Activated naive CD8-positive, alpha-beta T cell treated with anti-CD3 and anti-CD28 coated beads for 36 hours (primary cell): ENCODE results near the gene ASAP2. TPM values are rescaled to one million over a fixed set of nuclear protein-coding genes. Genes with fewer than 3 reads are reported as not detected.
"Not testable (repeated sequence)": the region's sequence is repeated elsewhere in the genome, so short reads cannot be mapped to it uniquely, and the experiment has no call there.

Experiments used
- DNase-seq: peaks from one replicate; pipeline ENCODE4 v3.0.0; 2021
- H3K27ac Mint-ChIP-seq: one replicate; pipeline ENCODE4 v1.8.0; 2022; ENCODE audit warnings: mild to moderate bottlenecking, moderate library complexity, mixed read lengths
- H3K27me3 Mint-ChIP-seq: one replicate; pipeline ENCODE4 v1.8.0; 2022; ENCODE audit warnings: mild to moderate bottlenecking, mixed read lengths
- H3K36me3 Mint-ChIP-seq: one replicate; pipeline ENCODE4 v1.8.0; 2021; ENCODE audit warnings: mild to moderate bottlenecking, mixed read lengths
- H3K4me1 Mint-ChIP-seq: one replicate; pipeline ENCODE4 v1.8.0; 2021; ENCODE audit warnings: mixed read lengths
- H3K4me3 Mint-ChIP-seq: one replicate; pipeline ENCODE4 v1.8.0; 2022; ENCODE audit warnings: mild to moderate bottlenecking, moderate library complexity, mixed read lengths
- H3K9me3 Mint-ChIP-seq: one replicate; pipeline ENCODE4 v1.8.0; 2022; ENCODE audit warnings: mixed read lengths
- total RNA-seq, 2 experiments: library from RNA; stranded (reverse); gene quantifications; one replicate each; pipeline ENCODE4 v1.2.3, GENCODE V29; 2021

The ASAP2 gene
- total RNA-seq, 2 experiments from 2014 or later = 0.04 to 0.12 TPM

GRCh38 chr2:9260464-9260918 lies 53.9 kb downstream of the ASAP2 start:
- no peak overlapping the region for H3K27ac Mint-ChIP-seq
- no peak overlapping the region for H3K4me3 Mint-ChIP-seq
- H3K27me3 Mint-ChIP-seq = no peaks in the 10 kb centered on the region
- no peaks in the 10 kb centered on the region for H3K4me1 Mint-ChIP-seq
- H3K9me3 Mint-ChIP-seq = no peaks in the 10 kb centered on the region
- no peak for DNase-seq
- no peaks in the 10 kb centered on the region for H3K36me3 Mint-ChIP-seq

DNA sequence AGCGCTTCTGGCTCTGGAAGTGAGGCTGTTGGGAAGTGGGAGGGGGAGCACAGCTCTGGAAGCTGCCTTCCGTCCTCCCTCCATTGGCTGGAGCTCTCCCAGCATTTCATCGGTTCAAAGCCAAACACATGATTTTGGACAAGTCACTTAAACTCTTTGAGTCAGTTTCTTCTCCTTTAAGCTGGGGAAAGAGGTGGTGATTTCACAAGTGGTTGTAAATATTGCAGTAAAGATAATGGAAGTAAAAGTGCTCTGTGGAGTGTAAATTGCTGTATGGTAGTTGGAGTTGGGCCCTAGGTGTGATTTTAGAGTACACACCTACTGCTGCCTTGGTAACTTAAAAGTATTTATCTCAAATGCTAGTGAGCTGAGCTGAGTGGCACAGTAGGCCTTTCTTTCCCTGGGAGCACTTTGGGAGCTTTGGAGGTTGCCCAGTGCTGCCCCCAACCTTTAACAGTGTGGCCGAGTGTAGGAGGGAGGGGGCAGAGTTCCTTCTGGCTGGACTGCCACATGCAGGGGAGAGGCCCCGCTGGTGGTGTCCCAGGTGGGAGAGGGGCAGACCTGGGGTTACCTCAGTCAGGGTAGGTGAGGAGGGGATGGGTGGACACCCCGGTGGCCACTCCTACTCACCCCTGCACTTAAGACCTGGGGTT lies 54.7 kb downstream of the ASAP2 start:
- Mint-ChIP-seq H3K4me3 (no peak overlapping the region), H3K36me3 (no peaks in the 10 kb centered on the region), H3K9me3 (no peaks in the 10 kb centered on the region), H3K27me3 (no peaks in the 10 kb centered on the region), H3K27ac (no peak overlapping the region), H3K4me1 (no peaks in the 10 kb centered on the region)
- no peak for DNase-seq

GRCh38 chr2:9262671-9263171 lies 56.1 kb downstream of the ASAP2 start:
- DNase-seq = no peak
- Mint-ChIP-seq H3K27ac (no peak overlapping the region), H3K27me3 (no peaks in the 10 kb centered on the region), H3K9me3 (no peaks in the 10 kb centered on the region), H3K4me1 (no peaks in the 10 kb centered on the region), H3K36me3 (no peaks in the 10 kb centered on the region), H3K4me3 (no peak overlapping the region)

- Mint-ChIP-seq H3K36me3 (no peaks in the 10 kb centered on the region), H3K27me3 (no peaks in the 10 kb centered on the region), H3K4me1 (no peaks in the 10 kb centered on the region), H3K4me3 (no peak overlapping the region), H3K9me3 (no peaks in the 10 kb centered on the region), H3K27ac (no peak overlapping the region)
- no peak for DNase-seq
Observed at GRCh38 chr2:9263428-9263827, 56.8 kb downstream of the ASAP2 start.

GRCh38 chr2:9264301-9264700 lies 57.7 kb downstream of the ASAP2 start:
- no peak for DNase-seq
- H3K4me1 Mint-ChIP-seq = no peaks in the 10 kb centered on the region
- no peak overlapping the region for H3K4me3 Mint-ChIP-seq
- no peaks in the 10 kb centered on the region for H3K36me3 Mint-ChIP-seq
- no peaks in the 10 kb centered on the region for H3K9me3 Mint-ChIP-seq
- no peak overlapping the region for H3K27ac Mint-ChIP-seq
- no peaks in the 10 kb centered on the region for H3K27me3 Mint-ChIP-seq

DNA sequence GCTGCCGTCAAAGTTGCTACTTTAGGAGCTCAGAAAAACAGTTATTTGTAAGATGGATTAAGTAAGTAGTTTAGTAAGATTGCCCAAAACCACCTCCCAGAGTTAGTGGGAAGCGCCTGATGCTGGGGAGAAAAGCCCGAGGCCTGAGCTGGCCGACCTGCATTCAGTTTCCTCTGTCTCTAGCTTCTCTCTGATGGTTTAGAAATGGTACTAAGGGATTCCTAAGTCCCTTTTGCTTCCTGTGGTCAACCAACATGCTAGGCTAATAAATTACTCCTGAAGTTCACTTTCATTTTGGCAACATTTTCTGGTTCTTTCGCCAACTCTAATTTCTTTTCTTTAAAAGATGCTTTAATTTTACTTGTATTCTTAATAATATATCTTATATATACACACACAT lies 60.1 kb downstream of the ASAP2 start:
- H3K27ac Mint-ChIP-seq = no peak overlapping the region
- H3K27me3 Mint-ChIP-seq = no peaks in the 10 kb centered on the region
- no peak overlapping the region for H3K4me3 Mint-ChIP-seq
- no peaks in the 10 kb centered on the region for H3K9me3 Mint-ChIP-seq
- no peaks in the 10 kb centered on the region for H3K36me3 Mint-ChIP-seq
- no peak for DNase-seq
- H3K4me1 Mint-ChIP-seq = no peaks in the 10 kb centered on the region

DNA sequence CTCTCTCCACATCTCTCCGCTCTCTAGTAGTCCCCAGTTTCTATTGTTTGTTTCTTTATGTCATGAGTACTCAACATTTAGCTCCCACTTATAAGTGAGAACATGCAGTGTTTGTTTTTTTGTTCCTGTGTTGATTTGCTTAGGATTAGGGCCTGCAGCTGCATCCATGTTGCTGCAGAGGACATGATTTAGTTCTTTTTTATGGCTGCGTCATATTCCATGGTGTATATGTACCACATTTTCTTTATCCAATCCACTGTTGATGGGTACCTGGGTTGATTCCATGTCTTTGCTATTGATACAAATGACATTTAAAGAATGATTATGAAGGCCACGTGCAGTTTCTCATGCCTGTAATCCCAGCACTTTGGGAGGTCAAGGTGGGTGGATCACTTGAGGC lies 60.7 kb downstream of the ASAP2 start:
- not testable (repeated sequence) for H3K36me3 Mint-ChIP-seq, H3K27me3 Mint-ChIP-seq, DNase-seq, H3K9me3 Mint-ChIP-seq, H3K4me1 Mint-ChIP-seq, H3K27ac Mint-ChIP-seq, H3K4me3 Mint-ChIP-seq

DNA sequence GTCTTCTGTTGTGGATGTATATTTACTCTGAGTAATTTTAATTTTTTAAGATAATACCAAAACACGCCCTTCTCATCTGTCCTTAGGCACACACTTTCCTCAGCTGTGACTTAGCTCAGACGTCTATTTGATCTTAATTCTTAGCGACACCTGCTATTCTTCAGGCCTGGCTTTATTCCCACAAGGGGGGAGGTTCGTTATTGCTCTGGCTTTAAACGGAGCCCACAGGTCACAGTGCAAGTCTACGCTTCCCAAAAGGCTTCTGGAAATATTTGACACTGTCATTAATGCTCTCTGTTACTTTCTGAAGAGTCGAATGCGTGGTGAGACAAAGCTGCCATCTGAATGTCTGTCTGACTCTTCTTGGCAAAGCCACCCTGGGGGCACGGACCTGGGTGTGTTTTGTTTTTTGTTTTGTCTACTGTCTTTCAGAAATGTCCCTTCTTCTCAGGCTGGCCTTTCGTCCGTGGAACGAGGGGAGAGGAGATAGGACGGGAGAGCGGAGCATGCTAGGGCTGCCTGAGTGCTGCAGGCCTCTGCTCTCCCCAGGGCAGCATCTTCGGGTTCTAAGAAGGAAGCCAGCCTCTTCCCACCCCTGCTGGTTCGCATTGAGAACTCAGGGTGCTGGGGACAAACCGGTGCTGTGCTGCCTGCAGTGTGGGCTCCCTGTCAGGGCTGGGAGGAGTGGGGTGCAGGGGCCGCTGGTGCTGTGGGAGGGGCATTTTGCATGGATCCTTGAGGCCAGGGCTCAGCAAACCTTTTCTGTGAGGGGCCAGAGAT lies 61.9 kb downstream of the ASAP2 start:
- DNase-seq = no peak

DNA sequence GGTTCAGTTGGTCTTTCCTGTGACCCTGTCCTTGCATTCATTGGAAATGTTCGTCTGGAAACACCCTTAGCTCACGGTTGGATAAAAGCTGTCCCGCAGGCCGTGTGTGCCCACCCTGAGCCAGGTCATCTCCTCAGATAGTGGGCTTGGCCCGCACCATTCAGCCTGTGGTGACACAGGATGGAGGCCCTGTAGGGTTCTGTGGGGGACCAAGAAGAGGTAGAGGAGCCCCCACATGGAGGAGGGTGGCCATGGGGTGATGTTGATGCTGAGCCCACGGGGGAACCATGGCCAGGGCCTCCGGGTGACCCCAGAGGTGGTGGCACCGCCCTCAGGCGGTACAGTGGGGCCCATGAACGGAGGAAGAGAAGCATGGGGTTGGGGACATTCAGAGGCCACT lies 62.7 kb downstream of the ASAP2 start:
- Mint-ChIP-seq H3K9me3 (no peaks in the 10 kb centered on the region), H3K4me1 (no peaks in the 10 kb centered on the region), H3K4me3 (no peak overlapping the region), H3K27ac (no peak overlapping the region), H3K36me3 (no peaks in the 10 kb centered on the region), H3K27me3 (peaks cover 3% of the 10 kb centered on the region)
- DNase-seq = no peak

More for the DNA sequence above, 61.9 kb downstream of the ASAP2 start:
- Mint-ChIP-seq H3K4me3 (no peak overlapping the region), H3K27me3 (peaks cover 3% of the 10 kb centered on the region), H3K4me1 (no peaks in the 10 kb centered on the region), H3K36me3 (no peaks in the 10 kb centered on the region), H3K9me3 (no peaks in the 10 kb centered on the region), H3K27ac (no peak overlapping the region)

- no peaks in the 10 kb centered on the region for H3K4me1 Mint-ChIP-seq
- no peak overlapping the region for H3K4me3 Mint-ChIP-seq
- no peak overlapping the region for H3K27ac Mint-ChIP-seq
- no peak for DNase-seq
- H3K27me3 Mint-ChIP-seq = peaks cover 3% of the 10 kb centered on the region
- H3K36me3 Mint-ChIP-seq = no peaks in the 10 kb centered on the region
- no peaks in the 10 kb centered on the region for H3K9me3 Mint-ChIP-seq
Observed at GRCh38 chr2:9269695-9270360, 63.2 kb downstream of the ASAP2 start.

DNA sequence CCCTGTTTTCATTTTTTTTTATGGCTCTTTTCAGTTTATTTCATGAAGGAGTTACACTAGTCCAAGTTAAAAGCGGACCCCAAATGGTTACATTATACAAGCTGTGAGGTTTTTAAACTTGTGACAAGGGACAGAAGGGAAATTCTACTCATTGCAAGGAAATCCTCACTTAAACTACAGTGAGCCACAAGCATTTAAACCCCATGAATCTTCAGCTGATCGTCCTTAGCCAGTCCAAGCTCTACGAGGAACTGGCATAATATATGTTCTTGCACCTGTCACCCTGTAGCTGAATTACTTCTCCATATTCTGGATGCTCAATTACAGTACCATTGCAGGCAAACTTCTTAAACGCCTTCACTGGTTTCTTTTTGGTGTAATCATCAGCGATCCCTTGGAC lies 64.5 kb downstream of the ASAP2 start:
- Mint-ChIP-seq H3K4me3 (no peak overlapping the region), H3K36me3 (no peaks in the 10 kb centered on the region), H3K27me3 (peaks cover 3% of the 10 kb centered on the region), H3K9me3 (no peaks in the 10 kb centered on the region), H3K27ac (no peak overlapping the region), H3K4me1 (no peaks in the 10 kb centered on the region)
- DNase-seq = no peak

DNA sequence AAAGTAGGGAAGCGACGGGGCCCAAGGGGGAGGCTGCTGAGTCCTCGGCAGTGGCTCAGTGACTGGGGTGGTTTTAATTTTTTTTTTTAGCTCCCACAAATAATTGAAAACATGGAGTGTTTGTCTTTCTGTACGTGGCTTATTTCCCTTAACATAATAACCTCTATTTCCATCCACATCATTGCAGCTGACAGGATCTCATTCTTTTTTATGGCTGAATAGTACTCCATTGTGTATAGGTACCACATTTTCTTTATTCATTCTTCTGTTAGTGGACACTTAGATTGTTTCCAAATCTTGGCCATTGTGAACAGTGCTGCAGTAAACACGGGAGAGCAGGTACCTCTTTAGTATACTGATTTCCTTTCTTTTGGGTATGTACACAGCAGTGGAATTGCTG lies 65.1 kb downstream of the ASAP2 start:
- Mint-ChIP-seq H3K27me3 (peaks cover 3% of the 10 kb centered on the region), H3K36me3 (no peaks in the 10 kb centered on the region), H3K4me1 (no peaks in the 10 kb centered on the region), H3K9me3 (no peaks in the 10 kb centered on the region), H3K27ac (no peak overlapping the region), H3K4me3 (no peak overlapping the region)
- no peak for DNase-seq

- Mint-ChIP-seq H3K27ac (no peak overlapping the region), H3K36me3 (no peaks in the 10 kb centered on the region), H3K27me3 (peaks cover 3% of the 10 kb centered on the region), H3K9me3 (no peaks in the 10 kb centered on the region), H3K4me1 (no peaks in the 10 kb centered on the region), H3K4me3 (no peak overlapping the region)
- DNase-seq = no peak
Observed at GRCh38 chr2:9273486-9274130, 67.0 kb downstream of the ASAP2 start.

- Mint-ChIP-seq H3K9me3 (no peaks in the 10 kb centered on the region), H3K4me3 (no peak overlapping the region), H3K27ac (no peak overlapping the region), H3K36me3 (no peaks in the 10 kb centered on the region), H3K4me1 (no peaks in the 10 kb centered on the region), H3K27me3 (peaks cover 3% of the 10 kb centered on the region)
- DNase-seq = no peak
Observed at GRCh38 chr2:9274701-9275343, 68.2 kb downstream of the ASAP2 start.

- Mint-ChIP-seq H3K27me3 (peaks cover 3% of the 10 kb centered on the region), H3K4me1 (no peaks in the 10 kb centered on the region), H3K36me3 (no peaks in the 10 kb centered on the region), H3K4me3 (no peak overlapping the region), H3K9me3 (no peaks in the 10 kb centered on the region), H3K27ac (no peak overlapping the region)
- DNase-seq = no peak
Observed at GRCh38 chr2:9275399-9275798, 68.8 kb downstream of the ASAP2 start.
